Measurements from ENCODE around the gene TCF19. TPM values are rescaled to one million over a fixed set of nuclear protein-coding genes. Genes with fewer than 3 reads are reported as not detected.

Gene TCF19
- total RNA-seq, 2 donors from 2014 or later: 10.8 to 12.5 TPM

GRCh38 chr6:31145386-31145785 lies 13.0 kb upstream of the TCF19 start:
- Histone ChIP-seq H3K27ac (ENCODE audit: low read depth, low read length) (no peak overlapping the region), H3K36me3 (ENCODE audit: control insufficient read depth, insufficient read depth, low read length) (peaks cover 14% of the 10 kb centered on the region), H3K4me1 (ENCODE audit: control insufficient read depth, insufficient read depth, low read length) (no peaks in the 10 kb centered on the region), H3K9ac (ENCODE audit: extremely low read depth, low read length, poor library complexity, severe bottlenecking) (no peak overlapping the region), H3K27me3 (ENCODE audit: control insufficient read depth, insufficient read depth, low read length, poor library complexity, severe bottlenecking) (no peaks in the 10 kb centered on the region), H3K4me3 (ENCODE audit: low read length) (no peak overlapping the region), H3K9me3 (ENCODE audit: control insufficient read depth, low read length) (no peaks in the 10 kb centered on the region)
- Mint-ChIP-seq H3K4me1 (peaks cover 6% of the 10 kb centered on the region), H3K36me3 (ENCODE audit: low read depth) (peaks cover 50% of the 10 kb centered on the region), H3K27me3 (ENCODE audit: insufficient read depth) (no peaks in the 10 kb centered on the region), H3K9me3 (no peaks in the 10 kb centered on the region), H3K27ac (no peak overlapping the region), H3K4me3 (no peak overlapping the region)
- TF ChIP-seq, protein P1, sequence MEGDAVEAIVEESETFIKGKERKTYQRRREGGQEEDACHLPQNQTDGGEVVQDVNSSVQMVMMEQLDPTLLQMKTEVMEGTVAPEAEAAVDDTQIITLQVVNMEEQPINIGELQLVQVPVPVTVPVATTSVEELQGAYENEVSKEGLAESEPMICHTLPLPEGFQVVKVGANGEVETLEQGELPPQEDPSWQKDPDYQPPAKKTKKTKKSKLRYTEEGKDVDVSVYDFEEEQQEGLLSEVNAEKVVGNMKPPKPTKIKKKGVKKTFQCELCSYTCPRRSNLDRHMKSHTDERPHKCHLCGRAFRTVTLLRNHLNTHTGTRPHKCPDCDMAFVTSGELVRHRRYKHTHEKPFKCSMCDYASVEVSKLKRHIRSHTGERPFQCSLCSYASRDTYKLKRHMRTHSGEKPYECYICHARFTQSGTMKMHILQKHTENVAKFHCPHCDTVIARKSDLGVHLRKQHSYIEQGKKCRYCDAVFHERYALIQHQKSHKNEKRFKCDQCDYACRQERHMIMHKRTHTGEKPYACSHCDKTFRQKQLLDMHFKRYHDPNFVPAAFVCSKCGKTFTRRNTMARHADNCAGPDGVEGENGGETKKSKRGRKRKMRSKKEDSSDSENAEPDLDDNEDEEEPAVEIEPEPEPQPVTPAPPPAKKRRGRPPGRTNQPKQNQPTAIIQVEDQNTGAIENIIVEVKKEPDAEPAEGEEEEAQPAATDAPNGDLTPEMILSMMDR (conservative IDR thresholded peaks at IDR 0.05): no peak
- DNase-seq: no peak
- WGBS, 2 experiments (ENCODE audit: insufficient coverage in 1 of 2, insufficient read length in 1 of 2): 90% methylated on average over 2 to 10 of the region's 10 CpGs

- H3K4me1 ChIP-seq (ENCODE audit: control insufficient read depth, insufficient read depth, low read length): no peaks in the 10 kb centered on the region
- no peak for DNase-seq
- peaks cover 62% of the 10 kb centered on the region for H3K36me3 Mint-ChIP-seq (ENCODE audit: low read depth)
- H3K36me3 ChIP-seq (ENCODE audit: control insufficient read depth, insufficient read depth, low read length): peaks cover 13% of the 10 kb centered on the region
- H3K27me3 Mint-ChIP-seq (ENCODE audit: insufficient read depth): no peaks in the 10 kb centered on the region
- no peaks in the 10 kb centered on the region for H3K9me3 Mint-ChIP-seq
- H3K27me3 ChIP-seq (ENCODE audit: control insufficient read depth, insufficient read depth, low read length, poor library complexity, severe bottlenecking): no peaks in the 10 kb centered on the region
- no peak overlapping the region for H3K4me3 ChIP-seq (ENCODE audit: low read length)
- 91 to 96% methylated on average over 5 to 6 of the region's 6 CpGs for WGBS, 2 experiments (ENCODE audit: insufficient coverage in 1 of 2, insufficient read length in 1 of 2)
- no peak overlapping the region for H3K27ac ChIP-seq (ENCODE audit: low read depth, low read length)
- H3K9me3 ChIP-seq (ENCODE audit: control insufficient read depth, low read length): no peaks in the 10 kb centered on the region
- no peak overlapping the region for H3K27ac Mint-ChIP-seq
- no peak overlapping the region for H3K9ac ChIP-seq (ENCODE audit: extremely low read depth, low read length, poor library complexity, severe bottlenecking)
- H3K4me1 Mint-ChIP-seq: no peaks in the 10 kb centered on the region
- TF ChIP-seq, protein P1 (conservative IDR thresholded peaks at IDR 0.05): no peak
- H3K4me3 Mint-ChIP-seq: no peak overlapping the region
Measured at GRCh38 chr6:31149827-31150447, 8.5 kb upstream of the TCF19 start.

DNA sequence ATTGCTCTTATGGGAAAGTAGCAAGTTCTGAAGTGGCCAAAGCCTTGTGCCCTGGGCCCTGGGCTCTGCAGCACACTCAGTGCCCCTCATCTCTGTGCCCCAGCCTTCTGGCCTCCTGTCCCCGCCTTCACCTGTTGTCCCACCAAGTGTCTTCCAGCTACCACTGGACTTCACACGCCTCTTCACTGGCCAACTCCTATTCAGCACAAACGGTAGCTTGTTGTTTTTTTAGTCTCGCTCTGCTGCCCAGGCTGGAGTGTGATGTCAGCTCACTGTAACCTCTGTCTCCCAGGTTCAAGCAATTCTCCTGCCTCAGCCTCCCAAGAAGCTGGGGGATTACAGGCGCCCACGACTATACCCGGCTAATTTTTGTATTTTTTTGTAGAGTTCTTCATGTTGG lies 5.6 kb upstream of the TCF19 start:
- Mint-ChIP-seq H3K27me3 (ENCODE audit: insufficient read depth) (no peaks in the 10 kb centered on the region), H3K36me3 (ENCODE audit: low read depth) (peaks cover 60% of the 10 kb centered on the region), H3K4me3 (no peak overlapping the region), H3K4me1 (peaks cover 9% of the 10 kb centered on the region), H3K27ac (no peak overlapping the region), H3K9me3 (no peaks in the 10 kb centered on the region)
- H3K27ac ChIP-seq (ENCODE audit: low read depth, low read length): no peak overlapping the region
- H3K9me3 ChIP-seq (ENCODE audit: control insufficient read depth, low read length): no peaks in the 10 kb centered on the region
- no peaks in the 10 kb centered on the region for H3K27me3 ChIP-seq (ENCODE audit: control insufficient read depth, insufficient read depth, low read length, poor library complexity, severe bottlenecking)
- TF ChIP-seq, protein P1 (conservative IDR thresholded peaks at IDR 0.05): no peak
- H3K36me3 ChIP-seq (ENCODE audit: control insufficient read depth, insufficient read depth, low read length): peaks cover 24% of the 10 kb centered on the region
- DNase-seq: no peak
- peaks cover 3% of the 10 kb centered on the region for H3K4me1 ChIP-seq (ENCODE audit: control insufficient read depth, insufficient read depth, low read length)
- no peak overlapping the region for H3K4me3 ChIP-seq (ENCODE audit: low read length)
- H3K9ac ChIP-seq (ENCODE audit: extremely low read depth, low read length, poor library complexity, severe bottlenecking): no peak overlapping the region
- WGBS, 2 experiments (ENCODE audit: insufficient coverage in 1 of 2, insufficient read length in 1 of 2): 93 to 94% methylated on average over 5 to 7 of the region's 7 CpGs
